K562 (cell line): Measurements from ENCODE around the gene ZNF148. TPM values are rescaled to one million over a fixed set of nuclear protein-coding genes. Genes with fewer than 3 reads are reported as not detected.

Experiments
- ATAC-seq: fragments of 200-7000 bp; cut with Tn5 transposase; 3 replicates; pipeline ENCODE4 v1.9.1; 2020; ENCODE audit warnings: moderate library complexity
- BruUV-seq: library from RNA; stranded (reverse); fragments of 400-500 nt; replicated peaks from 2 replicates; lab custom pipeline; 2021; lab: Mats Ljungman, UMichigan
- CTCF ChIA-PET: fragments of 300-600 bp; formaldehyde crosslinking; extraction: SDS; loops from one replicate; lab custom pipeline; 2021; ENCODE audit warnings: low intra/inter-chr PET ratio; lab: Yijun Ruan, JAX
- POLR2A ChIA-PET: fragments of 300-600, 350-650 bp; sonication (Branson Sonifier 250); formaldehyde crosslinking; extraction: SDS; loops from one replicate; lab custom pipeline; 2021; ENCODE audit warnings: antibody characterized with exemption, inconsistent platforms; lab: Yijun Ruan, JAX
- DNase-seq, 4 experiments: peaks; one replicate each; pipeline versions ENCODE4 v3.0.0 to v3.0.0-alpha.2; 2011 to 2018; ENCODE audit warnings: low spot score in 3 of 4, mixed read lengths in 3 of 4; ENCODE audit errors: extremely low read depth in 1 of 4
- FAIRE-seq: peaks from 2 replicates; lab custom pipeline; 2011; peaks lifted over from hg19 to GRCh38; lab: Jason Lieb, UNC
- H2AFZ ChIP-seq: 2 replicates; pipeline ENCODE4 v1.6.0; 2011; ENCODE audit warnings: low read depth, low read length, control low read depth, inconsistent platforms
- H3K27ac ChIP-seq: fragments of 200-600 bp; 3 replicates; pipeline ENCODE4 v1.8.0; 2011; ENCODE audit warnings: low read depth, mild to moderate bottlenecking, control low read depth, inconsistent platforms, low read length, moderate library complexity, mixed read lengths; ENCODE audit errors: extremely low read depth
- H3K27me3 ChIP-seq, 2 experiments: fragments of 300-600 bp in 1 of 2; 2 replicates in 1 of 2; 3 replicates in 1 of 2; pipeline versions ENCODE4 v1.6.0 to v1.8.0; 2011; ENCODE audit warnings: inconsistent platforms in 2 of 2, low read length in 2 of 2, mild to moderate bottlenecking in 1 of 2, mixed read lengths in 1 of 2, moderate library complexity in 1 of 2; ENCODE audit not compliant: control insufficient read depth in 2 of 2, insufficient read depth in 2 of 2
- H3K36me3 ChIP-seq: fragments of 300-600 bp; 3 replicates; pipeline ENCODE4 v1.8.0; 2011; ENCODE audit warnings: mild to moderate bottlenecking, low read length, inconsistent platforms; ENCODE audit not compliant: control insufficient read depth, insufficient read depth
- H3K4me1 ChIP-seq, 2 experiments: fragments of 200-600 bp in 1 of 2; replicated peaks in 1 of 2; 2 replicates in 1 of 2; 3 replicates in 1 of 2; pipeline versions ENCODE4 v1.5.1 to v1.8.0; 2011; ENCODE audit warnings: inconsistent platforms in 2 of 2, low read length in 2 of 2, mild to moderate bottlenecking in 1 of 2, mixed read lengths in 1 of 2, moderate library complexity in 1 of 2; ENCODE audit not compliant: control insufficient read depth in 2 of 2, insufficient read depth in 2 of 2
- H3K4me2 ChIP-seq: 2 replicates; pipeline ENCODE4 v1.6.1; 2011; ENCODE audit warnings: low read length, control low read depth, inconsistent platforms, mixed read lengths; ENCODE audit not compliant: insufficient read depth
- H3K4me3 ChIP-seq: fragments of 200-600 bp; sonication (generic), shearing (Covaris generic); 2 replicates; pipeline ENCODE4 v1.5.1; 2016; ENCODE audit warnings: control low read depth, inconsistent platforms
- H3K79me2 ChIP-seq: fragments of 200-600 bp; 3 replicates; pipeline ENCODE4 v1.8.0; 2011; ENCODE audit warnings: low read length, inconsistent platforms; ENCODE audit not compliant: control insufficient read depth, insufficient read depth
- H3K9ac ChIP-seq, 2 experiments: 2 replicates each; pipeline versions ENCODE4 v1.6.0 to v1.6.1; 2011; ENCODE audit warnings: low read depth in 2 of 2, low read length in 2 of 2, control low read depth in 1 of 2, inconsistent platforms in 1 of 2, mild to moderate bottlenecking in 1 of 2, mixed read lengths in 1 of 2; ENCODE audit not compliant: insufficient read depth in 1 of 2
- H3K9me1 ChIP-seq: one replicate; pipeline ENCODE4 v1.6.0; 2011; ENCODE audit warnings: inconsistent platforms, mild to moderate bottlenecking, low read length, moderate library complexity; ENCODE audit not compliant: control insufficient read depth, insufficient read depth
- H3K9me3 ChIP-seq: replicated peaks from 2 replicates; pipeline ENCODE4 v1.5.1; 2011; ENCODE audit warnings: low read depth, low read length, inconsistent platforms; ENCODE audit not compliant: control insufficient read depth, insufficient read depth
- H4K20me1 ChIP-seq: replicated peaks from 2 replicates; pipeline ENCODE4 v1.6.1; 2011; ENCODE audit warnings: low read length, inconsistent platforms, mixed read lengths; ENCODE audit not compliant: control insufficient read depth, insufficient read depth
- CHD7 ChIP-seq: fragments of 200-600 bp; sonication (generic); IDR thresholded peaks from one replicate; pipeline ENCODE4 v1.6.1; 2012; ENCODE audit warnings: mild to moderate bottlenecking, low read depth, low read length, inconsistent platforms
- ZNF407 ChIP-seq: fragments of 450-650 bp; IDR thresholded peaks from 2 replicates; pipeline ENCODE4 v1.6.1; 2016; ENCODE audit warnings: low read depth
- WGBS: fragments of 100-300 bp; shearing (Covaris generic); methylation state at CpG from one replicate; pipeline ENCODE4 v1.1.6; 2016; ENCODE audit warnings: low coverage, mixed read lengths; ENCODE audit not compliant: insufficient coverage; ENCODE audit errors: missing lambda C conversion rate; 5-methylcytosine and 5-hydroxymethylcytosine counted together
- in situ Hi-C: fragments of 300-500 bp; cut with MboI; formaldehyde crosslinking; loops from 4 replicates; pipeline ENCODE4 v1.15.0; 2018; ENCODE audit warnings: inconsistent platforms, mixed read lengths
- intact Hi-C: fragments of 100-400 bp; cut with micrococcal nuclease; formaldehyde crosslinking; loops from 2 replicates; pipeline ENCODE4 v1.14.2; 2022
- polyA plus RNA-seq, 8 experiments: library from polyadenylated mRNA; depleted of rRNA in 4 of 8; stranded (reverse) in 5 of 8; unstranded in 3 of 8; fragments of >200 nt; fragmentation: Nextera tagmentation in 2 of 8; fragmentation: Illumina TruSeq in 1 of 8; extraction: Ambion mirVana in 2 of 8; extraction: Trizol in 1 of 8; gene quantifications; 2 replicates each; pipeline versions ENCODE4 v1.2.1 to v1.2.3, GENCODE V29; 2011 to 2014; ENCODE audit warnings: inconsistent platforms in 1 of 8, missing spikeins in 1 of 8
- total RNA-seq, 7 experiments: library from RNA; depleted of rRNA in 6 of 7; stranded (reverse); fragments of >200 nt in 6 of 7; fragmentation: Illumina TruSeq in 2 of 7; extraction: Trizol in 2 of 7; gene quantifications; 2 replicates each; pipeline versions ENCODE4 v1.2.1 to v1.2.3, GENCODE V29; 2011 to 2021; ENCODE audit warnings: low replicate concordance in 1 of 7

The ZNF148 gene
- total and polyA plus RNA-seq, 9 of the 15 experiments (the other 6 are each of a cell fraction or from before 2014, with no cell fraction given) = 2.7 to 15.1 (median 8.3) TPM

- FAIRE-seq (peak; percentile 65), DNase-seq (peak in 2 of 4 experiments; percentile 15 to 22), ATAC-seq (peak; percentile 78)
- Histone ChIP-seq H3K27me3 (no peaks in the 10 kb centered on the region), H3K79me2 (no peaks in the 10 kb centered on the region), H4K20me1 (no peaks in the 10 kb centered on the region), H3K9me1 (no peaks in the 10 kb centered on the region), H3K27ac (no peak overlapping the region), H3K4me2 (no peak overlapping the region), H3K9ac (no peak overlapping the region), H2AFZ (no peak overlapping the region), H3K4me3 (no peak overlapping the region), H3K36me3 (no peaks in the 10 kb centered on the region), H3K9me3 (no peaks in the 10 kb centered on the region), H3K4me1 (no peaks in the 10 kb centered on the region; a peak in 1 of 5 replicates)
- ChIA-PET POLR2A (interaction anchor here (0.7 kb wide), 1 partner anchor 217 kb away, joined by 3 read pairs; no protein-coding TSS in a partner anchor), CTCF (no interaction called here)
- intact Hi-C loops = no loop called here
- BruUV-seq = no TSS peak
- 50% methylated on average over 4 of the region's 4 CpGs for WGBS
- in situ Hi-C loops = no loop called here
- TF ChIP-seq CHD7 (no peak), ZNF407 (peak; percentile 66)
Measured at GRCh38 chr3:125202197-125202596, 172.9 kb downstream of the ZNF148 start.
